Measurements from ENCODE around the gene TRIM63. TPM values are rescaled to one million over a fixed set of nuclear protein-coding genes. Genes with fewer than 3 reads are reported as not detected.

Gene TRIM63
- total RNA-seq, 1 experiment from 2014 or later, result not detected

- H3K27ac ChIP-seq (ENCODE audit: low read depth, low read length, poor library complexity, severe bottlenecking), result no peak overlapping the region
- H3K4me3 ChIP-seq (ENCODE audit: low read depth, low read length, poor library complexity, severe bottlenecking), result no peak overlapping the region
- intact Hi-C loops (cut with micrococcal nuclease; ENCODE audit: unreplicated experiment), result no loop called here
- no TSS peak for BruUV-seq (replicated peaks)
- TF ChIP-seq EZH2 (IDR thresholded peaks at IDR 0.05; ENCODE audit: borderline replicate concordance, low read depth, low read length, poor library complexity, severe bottlenecking) (no peak), CTCF (conservative IDR thresholded peaks at IDR 0.05; ENCODE audit: low read depth, low read length) (no peak)
- H3K9me3 ChIP-seq (ENCODE audit: low read depth, low read length, poor library complexity, severe bottlenecking), result no peaks in the 10 kb centered on the region
- CTCF ChIA-PET, result no interaction called here
- no peaks in the 10 kb centered on the region for H3K36me3 ChIP-seq (ENCODE audit: insufficient read depth, low read length, poor library complexity, severe bottlenecking)
- no peaks in the 10 kb centered on the region for H3K4me1 ChIP-seq (ENCODE audit: insufficient read depth, low read length, poor library complexity, severe bottlenecking)
- DNase-seq (ENCODE audit: low spot score), result no peak
- H3K27me3 ChIP-seq (replicated peaks; ENCODE audit: insufficient read depth, low read depth, low read length, poor library complexity), result peaks cover 43% of the 10 kb centered on the region
- POLR2A ChIA-PET (ENCODE audit: low non-redundant PET), result no interaction called here
These were observed 26.0 kb downstream of the TRIM63 start for GRCh38 chr1:26041401-26041800.

GRCh38 chr1:26038904-26039303, 28.5 kb downstream of the TRIM63 start:
- no peak overlapping the region for H3K27ac ChIP-seq (ENCODE audit: low read depth, low read length, poor library complexity, severe bottlenecking)
- intact Hi-C loops (cut with micrococcal nuclease; ENCODE audit: unreplicated experiment), result loop anchor here (5.0 kb wide), 1 partner anchor 108 kb away; no protein-coding TSS in a partner anchor
- H3K27me3 ChIP-seq (replicated peaks; ENCODE audit: insufficient read depth, low read depth, low read length, poor library complexity), result peaks cover 18% of the 10 kb centered on the region
- ChIA-PET CTCF (no interaction called here), POLR2A (ENCODE audit: low non-redundant PET) (no interaction called here)
- TF ChIP-seq CTCF (conservative IDR thresholded peaks at IDR 0.05; ENCODE audit: low read depth, low read length) (no peak), EZH2 (IDR thresholded peaks at IDR 0.05; ENCODE audit: borderline replicate concordance, low read depth, low read length, poor library complexity, severe bottlenecking) (no peak)
- H3K4me3 ChIP-seq (ENCODE audit: low read depth, low read length, poor library complexity, severe bottlenecking), result no peak overlapping the region
- DNase-seq (ENCODE audit: low spot score), result no peak
- no peaks in the 10 kb centered on the region for H3K9me3 ChIP-seq (ENCODE audit: low read depth, low read length, poor library complexity, severe bottlenecking)
- H3K36me3 ChIP-seq (ENCODE audit: insufficient read depth, low read length, poor library complexity, severe bottlenecking), result no peaks in the 10 kb centered on the region
- H3K4me1 ChIP-seq (ENCODE audit: insufficient read depth, low read length, poor library complexity, severe bottlenecking), result peaks cover 5% of the 10 kb centered on the region
- BruUV-seq (replicated peaks), result no TSS peak

GRCh38 chr1:26038477-26038876, 29.0 kb downstream of the TRIM63 start:
- no peak overlapping the region for H3K4me3 ChIP-seq (ENCODE audit: low read depth, low read length, poor library complexity, severe bottlenecking)
- H3K4me1 ChIP-seq (ENCODE audit: insufficient read depth, low read length, poor library complexity, severe bottlenecking), result peaks cover 5% of the 10 kb centered on the region
- no peak overlapping the region for H3K27ac ChIP-seq (ENCODE audit: low read depth, low read length, poor library complexity, severe bottlenecking)
- no peak for DNase-seq (ENCODE audit: low spot score)
- ChIA-PET CTCF (interaction anchor here (0.6 kb wide), 1 partner anchor 146 kb away, joined by 6 read pairs; no protein-coding TSS in a partner anchor), POLR2A (ENCODE audit: low non-redundant PET) (no interaction called here)
- peaks cover 14% of the 10 kb centered on the region for H3K27me3 ChIP-seq (replicated peaks; ENCODE audit: insufficient read depth, low read depth, low read length, poor library complexity)
- no peaks in the 10 kb centered on the region for H3K36me3 ChIP-seq (ENCODE audit: insufficient read depth, low read length, poor library complexity, severe bottlenecking)
- H3K9me3 ChIP-seq (ENCODE audit: low read depth, low read length, poor library complexity, severe bottlenecking), result no peaks in the 10 kb centered on the region
- no TSS peak for BruUV-seq (replicated peaks)
- intact Hi-C loops (cut with micrococcal nuclease; ENCODE audit: unreplicated experiment), result loop anchor here (5.0 kb wide), 1 partner anchor 109 kb away; no protein-coding TSS in a partner anchor
- no peak for TF ChIP-seq EZH2 (IDR thresholded peaks at IDR 0.05; ENCODE audit: borderline replicate concordance, low read depth, low read length, poor library complexity, severe bottlenecking)
- TF ChIP-seq CTCF (conservative IDR thresholded peaks at IDR 0.05; ENCODE audit: low read depth, low read length), result no peak

Measured in A673 (cell line).